Psoas muscle (tissue), 8 donors: ENCODE data around the gene TCF25. TPM values are rescaled to one million over a fixed set of nuclear protein-coding genes. Genes with fewer than 3 reads are reported as not detected.
"Not testable (repeated sequence)": the region's sequence is repeated elsewhere in the genome, so short reads cannot be mapped to it uniquely, and the experiment has no call there.

ENCODE experiments used
- ATAC-seq, 4 donors: fragments of 200-7000 bp; cut with Tn5 transposase; one replicate each; pipeline ENCODE4 v1.9.1; 2020; ENCODE audit warnings: moderate library complexity in 3 of 4, mild to moderate bottlenecking in 2 of 4
- DNase-seq, 2 donors: peaks; one replicate each; pipeline ENCODE4 v3.0.0-alpha.2; 2020
- H3K27ac ChIP-seq: fragments of 200-600 bp; one replicate; pipeline ENCODE4 v1.8.0; 2022
- H3K27me3 ChIP-seq, 3 donors: fragments of 200-600 bp in 1 of 3; one replicate each; pipeline versions ENCODE4 v1.6.1 to v1.8.0; 2013 to 2022; ENCODE audit warnings: low read length in 2 of 3, mild to moderate bottlenecking in 2 of 3, moderate library complexity in 1 of 3; ENCODE audit not compliant: insufficient read depth in 3 of 3
- H3K36me3 ChIP-seq, 2 donors: fragments of 200-600 bp in 1 of 2; one replicate each; pipeline versions ENCODE4 v1.6.1 to v1.8.0; 2013 to 2022; ENCODE audit warnings: low read depth in 1 of 2, mild to moderate bottlenecking in 1 of 2, moderate library complexity in 1 of 2; ENCODE audit not compliant: insufficient read depth in 1 of 2
- H3K4me1 ChIP-seq: fragments of 200-600 bp; one replicate; pipeline ENCODE4 v1.8.0; 2022
- H3K4me3 ChIP-seq: fragments of 200-600 bp; one replicate; pipeline ENCODE4 v1.8.0; 2022; ENCODE audit warnings: mild to moderate bottlenecking
- H3K9me3 ChIP-seq: fragments of 200-600 bp; one replicate; pipeline ENCODE4 v1.8.0; 2022
- CTCF ChIP-seq: fragments of 200-600 bp; IDR thresholded peaks from one replicate; pipeline ENCODE4 v1.8.0; 2022; ENCODE audit warnings: antibody characterized with exemption
- whole genome bisulfite sequencing, 3 donors: extraction: QIAGEN DNeasy Blood & Tissue Kit; methylation state at CpG; one replicate each; pipeline versions ENCODE4 v1.1.6 to v1.1.7; 2013; 5-methylcytosine and 5-hydroxymethylcytosine counted together
- intact Hi-C, 2 donors: fragments of 100-400 bp; cut with DNase I; formaldehyde crosslinking; loops; one replicate each; pipeline versions ENCODE4 v1.11.0 to v1.14.2; 2022
- long read RNA-seq, 2 donors: library from polyadenylated mRNA; unstranded; transcript quantifications; one replicate each; pipeline ENCODE4 v2.0.0, GENCODE V29; 2021
- polyA plus RNA-seq, 3 donors: library from polyadenylated mRNA; stranded (reverse); fragments of 200-250 nt; gene quantifications; one replicate each; pipeline ENCODE4 v1.2.3, GENCODE V29; 2013
- total RNA-seq, 4 donors: library from RNA; stranded (reverse); fragmentation: NEBNext Ultra II Directional in 2 of 4; extraction: Animal tissue kit (Norgen Biotek cat#: 25700) in 2 of 4; gene quantifications; one replicate each; pipeline versions ENCODE4 v1.2.1 to v1.2.4, GENCODE V29; 2021 to 2023
- donor health status: healthy with polysubstance abuse.
- donor health status: DM: no; HTN: no; CAD: no; lungs with moderate emphysema.
- donor health status: Bipolar disorder and iron deficiency.
- donor health status: healthy.
- donor health status: DM: yes; HTN: yes; CAD: no.
- donor health status: DM: no; HTN: no; CAD: no.
- donor health status: DM: no; HTN: no; CAD: no.
- donor health status: DM: yes; HTN: yes; CAD: no.

The TCF25 gene
- 10 to 100 TPM; 57.6 to 93.6 (median 89.8) TPM for total RNA-seq
- polyA plus RNA-seq: 10 to 100 TPM; 46.1 to 54.8 (median 50.7) TPM
- long read RNA-seq, donor 1, transcript TCF25-201 (18 exons, 2,233 nt): major isoform, 46 of 79 reads
- long read RNA-seq, donor 1, partial matches to known transcripts: 19 of 79 reads
- long read RNA-seq, donor 1, other reads (novel, unspliced or antisense): 10 of 79 reads
- long read RNA-seq, donor 2, transcript TCF25-201 (18 exons, 2,233 nt): major isoform, 74 of 158 reads
- long read RNA-seq, donor 2, partial matches to known transcripts: 55 of 158 reads
- long read RNA-seq, donor 2, other reads (novel, unspliced or antisense): 27 of 158 reads

- 0 to 1% (median 1%) methylated on average over 74 to 104 of the region's 104 CpGs for WGBS, 3 donors
- Histone ChIP-seq H3K27ac (peak within 1 kb of the TSS; percentile 96), H3K27me3 (no peaks in the 10 kb centered on the region), H3K4me3 (peak within 1 kb of the TSS; percentile 77), H3K9me3 (peaks cover 2% of the 10 kb centered on the region), H3K36me3 (peaks cover 0 to 23% of the 10 kb centered on the region in 2 donors), H3K4me1 (peaks cover 9% of the 10 kb centered on the region)
- DNase-seq (peak; percentile 85 to 93), ATAC-seq (peak; percentile 77 to 86 (median 80))
- intact Hi-C loops: no loop called here
- TF ChIP-seq CTCF: no peak
These were observed at the start of gene TCF25 for GRCh38 chr16:89873109-89873971. TCF25 (plus strand) TSS chr16:89873592; CDS start chr16:89873668, 76 bp downstream.

- intact Hi-C loops, ATAC-seq, DNase-seq, H3K9me3 ChIP-seq, H3K27me3 ChIP-seq, H3K27ac ChIP-seq, H3K4me3 ChIP-seq, H3K36me3 ChIP-seq, H3K4me1 ChIP-seq: not testable (repeated sequence)
- WGBS, 3 donors: 68 to 77% (median 75%) methylated on average over 5 of the region's 5 CpGs
These were observed 49.6 kb upstream of the TCF25 start for GRCh38 chr16:89823824-89824148.

- Histone ChIP-seq H3K4me1 (no peaks in the 10 kb centered on the region), H3K36me3 (no peaks in the 10 kb centered on the region), H3K4me3 (no peak overlapping the region), H3K27ac (no peak overlapping the region), H3K9me3 (no peaks in the 10 kb centered on the region), H3K27me3 (peaks cover 0 to 27% (median 2%) of the 10 kb centered on the region in 3 donors)
- intact Hi-C loops: no loop called here
- 79 to 84% (median 83%) methylated on average over 25 to 26 of the region's 26 CpGs for WGBS, 3 donors
- TF ChIP-seq CTCF: no peak
- DNase-seq (no peak), ATAC-seq (no peak)
These were observed 46.6 kb upstream of the TCF25 start for GRCh38 chr16:89826531-89827382.

- Histone ChIP-seq H3K27ac (no peak overlapping the region), H3K4me1 (no peaks in the 10 kb centered on the region), H3K36me3 (no peaks in the 10 kb centered on the region), H3K4me3 (peak overlapping the region; percentile 59), H3K9me3 (no peaks in the 10 kb centered on the region), H3K27me3 (peaks cover 0 to 36% (median 2%) of the 10 kb centered on the region in 3 donors)
- ATAC-seq (peak in 1 of 4 donors; percentile 27), DNase-seq (peak; percentile 25 to 48)
- intact Hi-C loops: no loop called here
- no peak for TF ChIP-seq CTCF
- 5% methylated on average over 33 to 43 of the region's 43 CpGs for WGBS, 3 donors
These were observed 45.8 kb upstream of the TCF25 start for GRCh38 chr16:89827383-89828198.
